NCI-H128 (cell line): ENCODE results near the gene FASTKD3.

ENCODE experiments used
- DNase-seq: peaks from one replicate; lab custom pipeline; 2025; ENCODE audit not compliant: unreplicated experiment; lab: John Stamatoyannopoulos, UW

FASTKD3 gene

DNA sequence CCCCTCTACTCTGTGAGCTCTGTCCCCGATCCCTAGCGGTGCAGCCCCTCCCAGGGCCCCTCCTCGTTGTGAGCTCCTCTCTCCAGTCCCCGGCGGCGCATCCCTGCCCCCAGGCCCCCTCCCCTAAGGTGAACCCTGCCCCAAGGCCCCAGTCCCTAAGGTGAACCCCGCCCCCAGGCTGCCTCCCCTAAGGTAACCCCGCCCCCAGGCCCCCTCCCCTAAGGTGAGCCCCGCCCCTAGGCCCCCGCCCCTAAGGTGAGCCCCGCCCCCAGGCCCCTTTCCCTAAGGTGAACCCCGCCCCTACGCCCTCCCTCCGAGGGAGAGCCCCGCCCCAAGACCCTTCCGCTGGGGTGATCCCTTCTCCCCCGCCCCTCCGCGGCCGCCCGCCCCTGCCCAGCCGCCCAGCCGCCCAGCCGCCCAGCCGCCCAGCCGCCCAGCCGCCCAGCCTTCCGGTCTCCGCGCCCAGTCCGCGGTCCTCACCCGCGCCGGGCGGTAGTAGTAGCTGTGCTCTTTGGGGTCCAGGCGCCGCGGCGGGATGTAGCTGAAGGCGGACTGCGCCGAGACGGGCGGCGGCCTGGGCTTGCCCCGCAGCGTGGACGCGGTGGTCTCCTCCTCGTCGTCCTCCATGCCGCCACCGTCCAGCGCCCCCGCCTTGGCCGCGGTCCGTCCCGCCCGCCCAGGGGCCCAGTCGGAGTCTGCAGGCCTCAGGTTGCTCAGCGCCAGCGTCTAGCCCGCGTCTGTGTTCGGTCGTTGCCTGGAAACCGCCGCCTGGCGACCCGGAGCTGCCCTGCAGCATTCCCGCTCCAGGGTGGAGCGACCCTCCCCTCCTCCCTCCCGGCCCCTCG lies 18.2 kb downstream of the FASTKD3 start, which contains the start of gene CFAP90:
TSS of gene CFAP90 (minus strand) at position 739 of the 845 bp plus-strand sequence. CDS start at position 627, 112 bp downstream.
- DNase-seq, result peak; percentile 47

DNA sequence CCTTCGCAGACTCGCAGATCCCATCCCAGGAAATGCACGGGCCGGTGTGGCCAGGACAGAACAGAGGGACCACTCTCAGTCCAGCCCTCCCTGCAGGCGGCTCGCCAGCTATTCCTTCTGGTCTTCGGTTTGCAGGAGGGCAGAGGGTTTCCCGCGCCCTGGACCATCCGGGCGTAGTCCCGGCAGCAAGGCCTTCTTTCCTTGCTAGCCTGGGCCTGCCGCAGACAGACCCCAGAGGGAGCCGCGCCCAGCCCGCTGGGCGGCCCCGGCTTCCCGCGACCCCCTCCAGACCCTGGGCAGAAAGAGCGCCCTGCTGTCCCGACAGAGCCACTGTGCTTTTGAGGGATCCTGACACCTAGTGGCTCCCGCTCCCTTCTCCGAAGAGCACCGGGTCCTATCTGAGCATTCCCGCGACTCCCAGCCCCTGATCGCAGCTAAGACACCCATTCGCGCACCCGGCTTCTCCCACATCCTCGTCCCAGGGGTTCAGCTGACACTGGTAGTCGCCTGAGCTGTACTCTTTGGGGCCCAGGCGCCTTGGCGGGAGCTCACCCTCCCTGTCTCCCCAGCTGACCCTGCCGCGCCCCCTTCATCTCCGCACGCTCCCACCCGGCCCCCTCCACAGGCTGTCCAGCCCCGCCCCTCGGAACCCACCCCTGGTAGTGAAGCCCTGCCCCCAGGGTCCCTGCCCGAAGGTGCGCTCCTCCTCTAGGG lies 19.0 kb downstream of the FASTKD3 start:
- peak; percentile 31 for DNase-seq

DNA sequence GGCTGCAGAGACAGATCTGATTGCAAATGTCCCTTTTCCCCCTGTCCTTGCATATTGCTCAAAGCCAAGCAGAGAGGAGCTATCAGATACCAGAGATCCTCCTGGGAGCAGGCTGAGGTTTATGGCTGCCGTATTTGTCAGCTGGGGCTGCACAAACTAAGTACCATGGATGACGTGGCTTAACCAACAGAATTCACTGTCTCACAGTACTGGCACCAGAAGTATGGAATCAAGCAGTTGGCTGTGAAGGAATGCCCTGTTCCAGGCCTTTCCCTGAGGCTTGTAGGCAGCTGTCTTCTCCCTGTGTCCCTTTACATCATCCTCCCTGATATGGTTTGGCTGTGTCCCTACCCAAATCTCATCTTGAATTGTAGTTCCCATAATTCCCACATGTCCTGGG lies 20.5 kb downstream of the FASTKD3 start:
- no peak for DNase-seq

DNA sequence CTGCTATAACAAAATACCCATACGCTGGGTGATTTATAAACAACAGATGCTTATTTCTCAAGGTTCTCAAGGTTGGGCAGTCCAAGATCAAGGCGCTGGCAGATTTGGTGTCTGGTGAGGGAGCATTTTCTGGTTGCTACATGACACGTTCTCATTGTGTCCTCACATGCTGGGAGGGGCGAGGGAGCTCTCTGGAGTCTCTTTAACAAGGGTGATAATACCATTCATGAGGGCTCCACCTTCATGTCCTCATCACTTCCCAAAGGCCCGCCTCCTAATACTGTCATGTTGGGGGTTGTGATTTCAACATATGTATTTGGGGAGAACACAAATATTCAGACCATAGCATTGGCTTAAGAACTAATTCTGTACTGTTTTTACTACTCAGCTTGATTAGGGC lies 22.5 kb downstream of the FASTKD3 start:
- DNase-seq, result no peak

DNA sequence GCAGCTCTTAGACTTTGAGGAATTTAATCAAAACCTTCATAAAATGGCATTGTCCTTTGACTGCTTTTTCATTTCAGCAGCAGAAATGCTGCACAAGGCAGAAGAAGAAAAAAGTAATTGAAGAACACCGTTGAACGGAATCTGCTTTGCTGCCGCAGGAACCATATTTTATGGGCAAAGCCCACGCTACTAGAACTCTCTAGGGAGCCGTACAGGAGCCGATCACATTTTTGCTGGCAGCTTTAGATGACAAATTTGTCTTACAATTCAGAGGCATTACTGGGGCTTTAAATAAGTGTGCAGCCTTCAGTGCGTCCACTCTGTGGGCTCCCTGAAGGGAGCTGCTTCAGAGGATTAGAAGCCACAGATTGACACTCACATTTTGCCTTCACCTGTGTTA lies 23.3 kb downstream of the FASTKD3 start:
- no peak for DNase-seq

DNA sequence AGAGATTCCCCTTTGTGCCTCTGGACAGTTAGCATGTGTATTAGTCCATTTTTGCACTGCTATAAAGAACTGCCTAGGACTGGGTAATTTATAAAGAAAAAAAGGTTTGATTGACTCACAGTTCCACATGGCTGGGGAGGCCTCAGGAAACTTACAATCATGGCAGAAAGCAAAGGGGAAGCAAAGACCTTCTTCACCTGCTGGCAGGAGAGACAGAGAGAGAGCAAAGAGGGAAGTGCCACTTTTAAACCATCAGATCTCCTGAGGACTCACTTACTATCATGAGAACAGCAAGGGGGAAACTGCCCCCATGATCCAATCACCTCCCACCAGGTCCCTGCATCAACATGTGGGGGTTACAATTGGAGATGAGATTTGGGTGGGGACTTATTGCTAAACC lies 23.9 kb downstream of the FASTKD3 start:
- no peak for DNase-seq

DNA sequence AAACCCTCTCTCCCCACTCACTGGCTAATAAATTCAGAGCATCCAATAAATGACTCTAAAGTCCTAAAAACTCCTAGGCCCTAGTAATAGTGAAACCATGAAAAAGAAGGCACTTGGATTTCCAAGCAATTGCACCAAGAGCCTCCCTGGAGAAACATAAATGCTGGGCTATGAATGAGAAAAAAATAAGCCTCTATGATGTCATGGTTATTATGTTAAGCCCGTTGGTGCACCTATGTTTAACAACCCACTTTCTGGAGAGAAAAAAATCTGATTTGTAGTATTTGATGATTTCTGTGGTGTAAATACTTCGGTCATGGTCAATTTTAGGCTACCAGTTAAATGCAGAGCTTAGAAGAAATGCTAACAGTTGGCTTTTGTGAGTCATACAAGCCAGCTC lies 26.3 kb downstream of the FASTKD3 start:
- DNase-seq, result no peak

DNA sequence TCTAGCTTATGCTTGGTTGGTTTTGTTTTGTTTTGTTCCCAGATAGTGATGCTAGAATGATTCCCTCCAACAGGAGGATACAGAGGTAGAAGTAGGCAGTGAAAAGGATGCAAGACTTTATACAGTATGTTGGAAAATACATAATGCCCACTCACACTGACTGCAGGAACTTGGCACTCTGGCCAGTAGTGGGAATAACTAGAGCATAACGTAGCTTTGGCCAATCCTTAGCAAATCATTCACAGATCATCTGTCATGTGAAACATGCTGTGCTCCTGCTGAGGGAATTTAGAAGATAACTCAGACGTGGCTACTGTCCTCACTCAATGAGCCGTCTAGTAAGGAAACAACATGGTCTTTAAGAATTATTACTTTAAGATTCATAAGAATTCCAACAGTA lies 31.4 kb downstream of the FASTKD3 start:
- no peak for DNase-seq

DNA sequence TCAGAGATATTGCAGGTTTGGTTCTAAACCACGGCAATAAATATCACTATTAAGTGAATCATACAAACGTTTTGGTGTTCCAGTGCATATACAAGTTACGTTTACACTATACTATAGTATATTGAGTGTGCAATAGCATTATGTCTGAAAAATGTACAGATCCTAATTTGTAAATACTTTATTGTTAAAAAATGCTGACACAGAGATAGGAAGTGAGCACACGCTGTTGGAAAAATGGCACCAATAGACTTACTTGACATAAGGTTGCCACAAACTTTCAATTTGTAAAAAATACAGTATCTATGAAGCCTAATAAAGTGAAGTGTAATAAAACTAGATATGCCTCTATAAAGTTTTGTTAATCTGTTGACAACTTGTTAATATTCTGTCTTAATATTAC lies 33.8 kb downstream of the FASTKD3 start:
- DNase-seq, result no peak

DNA sequence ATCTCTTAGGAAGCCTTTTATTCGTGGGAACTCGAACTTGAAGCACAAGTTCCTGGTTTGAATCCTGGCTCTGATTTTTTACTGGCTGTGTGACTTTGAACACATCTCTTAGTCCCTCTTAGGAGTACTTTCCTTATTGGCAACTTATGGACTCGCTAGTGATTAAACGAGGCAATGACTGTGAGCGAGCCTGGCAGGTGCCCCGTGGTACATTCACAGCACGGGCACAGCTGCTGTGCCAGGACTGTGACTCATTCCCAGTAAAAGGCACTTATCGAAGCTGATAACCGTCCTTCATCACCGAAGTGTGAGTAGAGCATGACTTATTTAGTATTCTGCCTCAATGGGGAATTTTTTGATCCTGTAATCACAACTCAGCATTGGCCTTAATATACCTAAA lies 40.6 kb downstream of the FASTKD3 start:
- no peak for DNase-seq

DNA sequence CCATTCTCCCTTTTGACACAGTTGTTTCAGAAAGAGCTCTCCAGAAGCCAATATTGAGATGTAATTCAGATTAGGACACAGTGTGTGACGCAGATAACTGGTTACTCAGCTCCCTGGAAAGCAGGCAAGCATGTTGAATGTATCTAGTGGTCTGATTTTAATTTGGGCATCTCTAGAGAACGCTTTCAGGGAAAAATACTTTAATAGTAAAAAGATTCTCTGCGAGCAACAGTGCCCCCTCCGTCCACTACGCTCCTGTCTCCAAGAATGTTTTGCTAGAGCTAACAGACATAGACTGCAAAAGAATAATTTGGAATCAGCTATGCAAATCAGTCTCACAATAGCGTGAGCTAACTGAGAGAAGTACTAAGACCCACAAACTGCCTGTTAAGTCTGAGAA lies 41.2 kb downstream of the FASTKD3 start:
- no peak for DNase-seq

DNA sequence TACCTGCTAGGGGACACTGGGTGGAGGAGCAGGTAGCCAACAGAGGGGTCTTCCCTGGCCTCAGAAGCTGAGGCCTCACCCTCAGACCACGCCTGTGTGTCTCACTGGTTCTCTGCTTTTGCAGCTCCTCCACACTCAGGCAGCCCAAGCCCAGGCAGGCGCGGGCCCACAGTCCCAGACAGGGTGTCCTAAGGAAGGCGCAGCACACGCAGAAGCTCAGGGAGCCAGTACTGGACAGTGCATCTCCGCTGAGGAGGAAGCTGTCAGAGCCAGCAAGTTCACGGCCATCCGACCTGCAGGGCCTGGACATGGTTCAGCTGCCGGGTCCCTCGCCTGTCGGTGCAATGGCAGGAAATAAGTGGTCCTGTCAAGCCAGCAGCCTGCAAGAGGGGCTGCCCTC lies 43.2 kb downstream of the FASTKD3 start:
- no peak for DNase-seq

DNA sequence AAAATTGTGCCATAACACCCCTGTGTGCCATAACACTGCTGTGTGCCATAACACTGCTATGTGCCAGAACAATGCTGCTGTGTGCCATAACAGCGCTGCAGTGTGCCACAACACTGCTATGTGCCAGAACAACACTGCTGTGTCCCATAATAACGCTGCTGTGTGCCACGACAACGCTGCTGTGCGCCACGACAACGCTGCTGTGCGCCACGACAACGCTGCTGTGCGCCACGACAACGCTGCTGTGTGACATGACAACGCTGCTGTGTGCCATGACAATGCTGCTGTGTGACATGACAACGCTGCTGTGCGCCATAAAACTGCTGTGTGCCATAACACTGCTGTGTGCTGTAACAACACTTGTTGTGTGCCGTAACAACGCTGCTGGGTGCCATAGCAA lies 43.8 kb downstream of the FASTKD3 start:
- no peak for DNase-seq

DNA sequence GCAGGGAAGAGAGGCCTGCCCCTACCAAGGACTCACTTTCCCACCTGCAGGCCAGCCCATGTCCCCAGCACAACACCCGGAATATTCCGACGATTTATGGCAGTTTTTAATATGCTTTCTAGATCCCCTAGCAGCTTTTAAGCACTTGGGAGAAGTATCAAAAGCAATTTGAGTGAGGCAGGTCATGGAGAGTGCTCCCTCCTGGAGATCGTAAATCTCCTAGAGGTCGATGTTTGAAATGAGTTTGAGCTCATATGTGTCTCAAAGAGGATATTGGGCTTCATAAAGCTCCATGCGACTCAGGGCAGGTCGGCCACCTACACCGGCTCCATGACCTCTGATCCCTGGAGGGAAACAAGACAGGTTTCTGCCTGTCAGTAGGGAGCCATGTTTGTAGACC lies 45.2 kb downstream of the FASTKD3 start:
- no peak for DNase-seq

DNA sequence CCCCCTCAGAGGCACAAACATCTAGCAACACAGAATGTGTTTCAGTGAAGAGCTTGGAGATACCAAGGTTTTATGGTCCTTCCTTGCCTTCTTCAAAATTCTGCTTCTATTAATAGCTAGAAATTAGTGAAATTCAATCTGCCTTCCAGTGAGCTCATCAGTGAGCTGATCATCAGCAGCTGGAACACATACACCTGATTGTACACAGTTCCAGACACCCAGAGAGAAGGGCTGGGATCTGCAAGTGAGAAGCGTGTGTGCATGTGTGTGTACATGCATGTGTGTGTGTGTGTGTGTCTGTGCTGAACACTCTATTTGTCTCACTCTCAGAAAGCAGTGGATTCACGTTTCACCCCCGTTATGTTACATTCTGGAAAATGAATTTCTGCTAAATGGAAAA lies 46.4 kb downstream of the FASTKD3 start:
- no peak for DNase-seq

DNA sequence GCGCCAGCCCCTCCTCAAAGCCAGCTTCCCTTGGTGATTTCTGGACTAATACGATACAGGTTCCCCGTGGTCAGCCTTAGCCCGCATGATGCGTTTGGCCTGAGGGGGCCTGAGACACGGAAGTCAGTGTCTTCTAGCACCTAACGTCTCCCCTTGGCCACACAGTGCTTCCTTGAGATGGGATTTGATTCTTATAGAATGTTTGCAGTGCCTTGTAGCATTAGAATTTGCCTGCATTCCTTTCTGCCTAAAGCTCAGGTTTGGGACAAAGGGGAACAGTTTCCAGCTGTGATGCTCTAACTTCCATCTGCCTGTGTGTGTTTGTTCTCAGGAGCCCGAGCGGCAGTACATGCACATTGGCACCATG lies 52.3 kb downstream of the FASTKD3 start:
- no peak for DNase-seq

DNA sequence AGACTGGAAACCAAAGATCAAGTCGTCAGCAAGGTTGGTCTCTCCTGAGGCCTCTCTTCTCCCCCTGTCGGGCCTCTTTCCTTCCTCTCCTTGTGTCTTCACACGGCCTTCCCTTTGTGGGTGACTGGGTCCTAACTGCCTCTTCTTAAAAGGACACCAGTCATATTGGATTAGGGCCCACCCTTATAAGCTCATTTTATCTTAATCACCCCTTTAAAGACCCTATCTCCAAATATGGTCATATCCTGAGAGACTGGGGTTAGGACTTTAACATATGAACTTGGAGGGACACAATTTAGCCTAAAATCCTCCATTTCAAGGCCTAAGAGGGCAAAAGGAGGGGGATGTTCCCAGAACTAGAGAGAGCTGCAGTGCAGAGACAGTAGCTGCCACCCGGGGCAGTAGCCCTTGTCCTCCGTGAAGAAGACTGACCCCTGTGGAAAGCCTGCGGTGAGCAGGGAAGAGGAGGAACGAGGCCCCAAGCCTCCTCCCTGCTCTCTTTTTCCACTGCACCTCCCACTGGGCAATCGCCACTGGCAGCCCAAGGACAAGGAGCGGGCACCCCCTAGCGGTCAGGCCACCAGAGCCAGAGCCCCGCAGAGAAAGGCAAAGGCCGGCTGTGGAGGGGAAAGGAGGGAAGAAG lies 52.8 kb downstream of the FASTKD3 start:
- no peak for DNase-seq

DNA sequence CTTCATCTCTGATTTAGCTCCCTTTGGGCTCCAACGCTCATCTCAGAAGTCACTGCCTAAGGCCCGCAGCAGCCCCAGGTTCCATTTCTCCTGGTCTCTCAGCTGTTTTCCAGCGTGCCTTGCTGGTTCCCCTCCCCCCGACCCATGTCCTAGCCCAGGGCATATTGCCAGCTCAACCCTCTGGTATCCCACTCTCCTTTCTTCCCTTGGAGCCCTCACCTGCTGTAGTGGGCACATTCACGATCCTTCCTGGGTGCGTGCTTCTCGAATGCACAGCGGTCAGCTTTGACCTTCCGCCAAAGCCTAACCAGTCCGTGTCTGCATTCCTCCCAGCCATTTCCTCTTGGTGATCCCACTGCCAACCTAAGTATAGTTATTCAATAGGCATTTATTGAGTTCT lies 54.0 kb downstream of the FASTKD3 start:
- no peak for DNase-seq

DNA sequence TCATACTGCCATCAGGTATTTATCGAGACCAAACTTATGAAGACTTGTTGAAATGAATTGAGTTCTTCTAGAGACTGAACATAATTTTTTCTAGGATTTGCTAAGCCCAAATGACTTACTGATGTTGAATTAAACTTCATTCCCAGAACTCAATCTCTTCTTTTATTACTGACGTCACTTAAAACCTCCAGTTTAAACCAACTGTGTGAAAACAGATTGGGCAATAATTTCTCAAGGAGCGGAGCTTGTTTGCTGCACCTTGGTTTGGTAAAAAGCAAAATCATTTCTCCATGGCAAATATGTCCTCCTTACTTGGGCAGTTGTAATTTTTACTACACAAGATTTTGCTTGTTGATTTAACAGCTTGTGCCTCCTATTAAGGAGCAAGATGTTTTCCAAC lies 55.3 kb downstream of the FASTKD3 start:
- DNase-seq, result no peak

DNA sequence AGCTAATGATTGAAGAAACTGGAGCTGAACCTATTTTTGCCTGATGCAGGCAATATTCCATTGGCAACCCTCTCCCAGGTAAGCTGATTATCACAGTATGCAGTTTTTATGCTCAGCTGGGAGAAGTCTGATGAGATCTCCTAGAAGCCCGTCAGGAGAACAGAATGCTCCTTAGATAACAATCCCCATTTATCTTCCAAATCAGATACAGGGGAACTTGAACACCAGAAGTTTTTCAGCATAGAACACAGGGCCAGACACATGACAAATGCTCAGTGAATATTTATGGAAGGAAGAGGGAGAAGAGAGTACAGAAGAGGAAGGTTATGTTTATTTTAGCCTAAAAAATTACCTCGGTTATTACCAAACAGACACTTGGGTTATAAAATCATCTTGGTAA lies 55.8 kb downstream of the FASTKD3 start:
- DNase-seq, result no peak

DNA sequence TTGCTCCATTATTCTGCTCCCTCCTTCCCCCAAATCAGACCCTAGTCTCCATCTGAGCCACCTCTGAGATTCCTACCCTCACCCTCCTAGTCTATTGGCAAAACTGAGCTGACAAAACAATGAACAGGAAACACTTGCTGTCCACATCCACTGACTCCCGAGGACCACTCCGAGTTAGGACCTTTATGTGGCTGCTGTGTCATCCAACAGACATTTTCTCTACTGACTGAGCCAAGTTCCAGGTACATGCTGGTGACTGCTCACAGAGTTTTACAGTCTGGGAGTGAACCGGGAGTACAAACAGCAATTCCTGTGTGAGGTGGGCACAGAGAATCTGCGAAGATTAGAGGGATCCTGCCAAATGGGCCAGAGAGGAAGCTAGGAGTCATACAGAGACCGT lies 57.1 kb downstream of the FASTKD3 start:
- DNase-seq, result no peak
